NCI-H1048 (cell line): ENCODE data around the gene COP1.
"Not testable (repeated sequence)": the region's sequence is repeated elsewhere in the genome, so short reads cannot be mapped to it uniquely, and the experiment has no call there.

ENCODE experiments used
- DNase-seq: peaks from one replicate; lab custom pipeline; 2025; lab: John Stamatoyannopoulos, UW

COP1 gene

DNA sequence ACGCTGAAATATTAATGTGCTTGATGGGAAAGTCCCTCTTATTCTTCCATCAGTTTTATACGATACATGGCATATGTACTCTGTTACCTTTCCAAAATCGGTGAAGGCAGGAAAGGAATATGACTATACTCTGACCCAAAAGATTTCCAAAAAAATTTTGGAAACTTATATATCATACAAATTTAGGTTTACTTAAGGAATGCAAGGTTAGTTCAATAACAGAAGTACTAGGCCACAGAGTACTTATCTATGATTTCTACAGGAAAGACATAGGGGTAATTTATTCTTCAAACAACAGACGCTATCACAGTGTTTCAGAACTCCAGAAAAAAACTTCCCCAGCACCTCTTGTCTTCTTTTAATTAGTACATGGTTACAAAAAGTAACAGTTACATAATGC is 84.8 kb downstream of the COP1 start:
- DNase-seq, result no peak

DNA sequence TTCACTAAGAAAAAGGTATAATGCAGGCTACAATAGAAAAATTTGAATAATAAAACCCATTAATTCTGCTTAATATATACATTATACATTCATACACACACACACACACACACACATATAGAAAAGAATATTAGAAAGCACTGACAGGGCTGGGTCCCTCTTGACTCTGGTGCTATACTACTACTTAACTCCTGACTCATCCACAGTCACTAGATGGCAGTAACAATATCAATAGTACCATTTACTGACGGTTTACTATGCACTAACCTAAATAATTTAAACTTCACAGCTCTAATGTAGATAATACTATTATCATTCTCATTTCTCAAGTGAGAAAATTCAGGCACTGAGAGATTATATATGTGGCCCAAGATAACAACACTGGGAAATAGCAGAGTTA is 87.5 kb downstream of the COP1 start:
- no peak for DNase-seq

- no peak for DNase-seq
These were observed 88.1 kb downstream of the COP1 start for GRCh38 chr1:176118985-176119384.

- no peak for DNase-seq
These were observed 95.3 kb downstream of the COP1 start for GRCh38 chr1:176111835-176112234.

DNA sequence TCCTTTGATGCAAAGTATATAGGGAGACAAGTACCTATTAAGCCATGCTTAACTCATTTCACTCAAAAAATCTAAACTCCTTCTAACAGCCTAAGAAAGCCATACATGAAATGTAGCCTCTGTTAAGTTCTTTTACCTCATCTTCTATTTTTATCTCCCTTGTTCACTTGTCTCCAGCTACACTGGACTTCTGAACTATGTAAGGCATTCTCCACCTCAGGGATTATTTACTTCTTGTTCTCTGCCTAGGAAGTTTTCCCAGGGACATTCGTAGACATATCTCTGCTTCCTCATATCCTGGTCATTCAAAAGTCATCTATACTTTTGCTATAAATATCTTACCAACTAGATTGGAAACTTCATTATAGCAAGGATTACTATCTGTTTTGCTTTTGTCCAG is 96.9 kb downstream of the COP1 start:
- DNase-seq, result no peak

GRCh38 chr1:176102768-176103350 is 104.2 kb downstream of the COP1 start:
- no peak for DNase-seq

GRCh38 chr1:176101951-176102642 is 105.0 kb downstream of the COP1 start:
- DNase-seq, result no peak

DNA sequence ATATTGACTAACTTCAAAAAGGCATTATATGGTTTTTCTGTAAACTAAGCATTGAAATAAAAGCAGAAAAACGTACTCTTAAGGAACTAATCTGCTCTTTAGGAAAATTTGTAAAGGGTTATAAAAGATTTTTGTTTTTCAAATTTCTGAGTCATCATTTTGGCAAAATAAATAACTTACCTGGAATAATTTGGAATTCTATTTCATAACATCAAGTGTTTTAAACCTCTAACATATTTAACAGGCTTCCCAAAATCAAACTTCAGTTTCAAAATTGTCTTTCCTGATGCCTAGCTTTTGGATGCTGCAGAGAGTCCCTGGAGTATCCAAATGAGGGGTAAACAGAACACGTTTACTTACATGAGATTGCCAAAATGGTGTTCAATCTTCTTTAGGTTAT is 108.5 kb downstream of the COP1 start:
- no peak for DNase-seq

GRCh38 chr1:176096015-176096414 is 111.1 kb downstream of the COP1 start:
- no peak for DNase-seq

- DNase-seq, result no peak
These were observed 116.3 kb downstream of the COP1 start for GRCh38 chr1:176090766-176091165.

- DNase-seq, result not testable (repeated sequence)
These were observed 119.3 kb downstream of the COP1 start for GRCh38 chr1:176087746-176088145.

DNA sequence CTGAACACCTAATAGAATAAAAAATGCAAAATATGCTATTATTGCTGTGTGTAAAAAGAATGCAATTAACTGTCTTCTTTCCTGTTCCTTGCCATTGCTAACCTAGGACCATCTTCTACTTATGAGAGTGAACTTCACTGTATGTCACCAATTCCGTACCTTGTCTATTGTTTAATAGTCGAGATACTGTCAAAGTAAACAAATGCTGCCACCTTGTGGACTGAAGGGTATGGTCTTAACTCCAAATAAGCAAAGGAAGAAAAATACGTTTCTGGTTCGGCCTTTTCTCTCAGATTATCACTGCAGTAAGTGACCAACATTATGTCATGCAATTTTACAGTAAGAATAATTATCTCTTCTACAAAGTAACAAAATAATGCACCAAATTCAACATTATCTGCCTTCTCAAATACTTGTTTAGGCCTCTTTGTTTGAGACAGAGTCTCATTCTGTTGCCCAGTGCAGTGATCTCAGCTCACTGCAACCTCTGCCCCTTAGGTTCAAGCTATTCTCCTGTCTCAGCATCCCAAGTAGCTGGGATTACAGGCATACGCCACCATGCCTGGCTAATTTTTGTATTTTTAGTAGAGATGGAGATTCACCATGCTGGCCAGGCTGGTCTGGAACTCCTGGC is 133.4 kb downstream of the COP1 start:
- peak; percentile 63 for DNase-seq

- no peak for DNase-seq
These were observed 138.2 kb downstream of the COP1 start for GRCh38 chr1:176068901-176069300.

GRCh38 chr1:176068256-176068655 is 138.8 kb downstream of the COP1 start:
- no peak for DNase-seq

- no peak for DNase-seq
These were observed 140.4 kb downstream of the COP1 start for GRCh38 chr1:176066709-176067108.

DNA sequence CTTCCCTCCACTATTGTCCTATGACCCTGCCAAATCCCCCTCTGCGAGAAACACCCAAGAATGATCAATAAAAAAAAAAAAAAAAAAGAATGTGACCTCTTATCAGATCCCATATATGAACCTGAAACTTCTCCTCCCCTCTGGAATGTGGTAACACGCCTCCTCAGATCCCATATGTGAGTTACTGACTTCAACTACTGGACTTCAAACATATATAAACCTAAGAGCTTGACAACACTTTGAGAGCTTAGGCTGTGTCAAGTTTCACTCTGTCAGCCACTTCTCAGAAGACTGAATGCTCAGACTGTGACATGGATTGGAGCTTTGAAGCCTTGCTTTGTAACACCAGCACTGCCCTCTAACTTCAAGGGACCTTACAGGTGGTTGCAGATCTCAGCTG is 148.4 kb downstream of the COP1 start:
- no peak for DNase-seq

DNA sequence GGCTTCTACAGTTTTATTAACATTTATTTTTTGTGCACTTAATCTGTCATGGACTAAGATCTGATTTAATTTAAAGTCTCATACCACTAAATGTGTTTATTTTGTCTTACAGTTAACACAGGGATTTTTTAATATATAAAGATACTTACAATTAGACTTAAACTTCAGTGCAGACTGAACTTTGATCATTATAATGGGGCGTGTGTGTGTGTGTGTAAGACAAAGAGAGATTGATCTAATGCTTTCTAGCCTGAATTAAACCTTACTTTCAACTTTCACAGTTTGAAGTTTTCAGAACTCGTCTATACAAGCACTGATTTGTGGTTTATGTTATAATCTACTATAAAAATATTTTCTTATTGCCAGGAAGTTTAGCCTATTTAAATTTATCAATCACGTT is 150.8 kb downstream of the COP1 start:
- DNase-seq, result no peak

DNA sequence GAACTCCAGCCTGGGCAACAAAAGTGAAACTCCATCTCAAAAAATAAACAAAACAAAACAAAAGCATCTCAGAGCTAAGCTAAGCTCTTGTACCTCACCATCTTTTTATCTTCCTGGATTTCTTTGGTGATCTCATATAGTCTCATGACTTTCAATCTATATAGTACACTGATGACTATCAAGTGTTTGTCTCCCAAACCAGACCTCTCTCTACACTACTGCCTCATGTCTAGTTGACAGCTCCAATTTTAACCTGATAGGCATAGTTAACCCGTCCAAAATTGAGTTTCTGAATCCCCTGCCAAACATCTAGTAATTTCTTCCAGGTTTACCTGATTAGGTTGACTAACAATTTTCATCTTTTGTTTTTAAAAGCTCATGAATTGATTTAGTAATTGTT is 151.7 kb downstream of the COP1 start:
- DNase-seq, result no peak

GRCh38 chr1:176051902-176052518 is 155.1 kb downstream of the COP1 start:
- no peak for DNase-seq

GRCh38 chr1:176051402-176051801 is 155.7 kb downstream of the COP1 start:
- no peak for DNase-seq

DNA sequence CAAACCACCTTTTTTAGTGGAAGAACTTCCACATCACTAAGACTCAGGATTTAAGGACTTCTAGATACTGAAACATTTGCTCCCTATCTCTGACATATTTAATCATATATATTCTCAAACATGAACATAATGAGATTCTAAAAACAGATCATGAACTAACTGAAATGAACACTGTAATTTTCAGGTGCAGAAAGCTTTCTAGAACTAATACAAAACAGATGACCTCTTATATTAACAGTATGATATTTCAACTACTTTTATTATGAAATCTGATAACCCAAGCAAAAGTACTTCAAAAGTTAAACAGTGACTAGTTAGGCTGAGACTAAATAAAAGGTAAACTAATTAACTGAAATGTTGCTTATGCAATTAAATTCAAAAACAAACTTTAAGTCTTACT is 157.5 kb downstream of the COP1 start:
- no peak for DNase-seq

DNA sequence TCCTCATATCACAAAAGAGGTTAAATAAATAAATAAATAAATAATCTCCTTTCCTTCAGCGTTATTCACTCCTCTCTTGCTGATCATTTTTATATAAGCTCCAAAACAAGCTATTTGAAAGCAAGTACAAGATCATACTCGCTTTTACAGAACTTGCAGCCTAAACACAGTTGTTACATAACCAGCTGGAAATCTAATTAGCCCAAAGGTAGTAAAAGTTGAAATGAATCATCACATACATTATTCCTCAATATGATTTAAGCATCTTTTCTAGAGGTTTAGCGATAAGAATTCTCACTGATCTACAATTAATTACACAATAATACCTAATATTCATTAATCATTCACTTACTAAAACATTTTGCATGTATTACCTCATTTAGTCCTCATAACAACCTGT is 160.2 kb downstream of the COP1 start:
- no peak for DNase-seq

DNA sequence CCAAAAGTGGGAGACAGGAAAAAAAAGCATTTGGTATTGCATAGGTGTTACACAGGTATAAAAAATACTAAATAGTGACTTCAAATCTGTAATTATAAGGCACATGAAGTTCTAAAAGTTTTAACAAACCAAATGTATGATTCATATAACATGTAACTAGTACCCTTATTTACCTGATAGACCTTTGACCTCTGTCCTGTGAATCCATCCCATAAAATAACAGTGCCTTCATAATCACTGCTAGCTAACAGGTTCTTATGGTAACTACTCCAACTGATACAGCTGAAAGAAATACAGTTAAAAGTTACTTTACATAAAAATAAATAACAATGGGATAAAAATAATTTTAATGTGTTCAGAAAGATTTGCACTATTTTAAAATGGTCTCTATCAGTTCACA is 163.5 kb downstream of the COP1 start:
- DNase-seq, result no peak
